MCF 10A (cell line): ENCODE results near the gene GOLPH3. TPM values are rescaled to one million over a fixed set of nuclear protein-coding genes. Genes with fewer than 3 reads are reported as not detected.

Source experiments
- BruUV-seq: library from RNA; stranded (reverse); fragments of 400-500 nt; replicated peaks from 2 replicates; lab custom pipeline; 2021; lab: Mats Ljungman, UMichigan
- CTCF ChIA-PET: fragments of 300-600 bp; sonication (Branson Sonifier 250); formaldehyde crosslinking; extraction: SDS; loops from one replicate; lab custom pipeline; 2021; ENCODE audit warnings: antibody characterized with exemption, inconsistent platforms; lab: Yijun Ruan, JAX
- POLR2A ChIA-PET: fragments of 300-600, 350-650 bp; sonication (Branson Sonifier 250); formaldehyde crosslinking; extraction: SDS; loops from one replicate; lab custom pipeline; 2020; ENCODE audit warnings: antibody characterized with exemption, inconsistent platforms; lab: Yijun Ruan, JAX
- DNase-seq: peaks from one replicate; pipeline ENCODE4 v3.0.0-alpha.2; 2018; ENCODE audit not compliant: unreplicated experiment
- H3K27ac Mint-ChIP-seq: one replicate; pipeline ENCODE4 v1.8.0; 2022; ENCODE audit warnings: mild to moderate bottlenecking, low read depth, mixed read lengths; ENCODE audit not compliant: unreplicated experiment
- H3K27me3 Mint-ChIP-seq: one replicate; pipeline ENCODE4 v1.8.0; 2022; ENCODE audit warnings: mixed read lengths; ENCODE audit not compliant: insufficient read depth, unreplicated experiment
- H3K36me3 Mint-ChIP-seq: one replicate; pipeline ENCODE4 v1.8.0; 2022; ENCODE audit warnings: mild to moderate bottlenecking, moderate library complexity, mixed read lengths; ENCODE audit not compliant: insufficient read depth, unreplicated experiment
- H3K4me1 Mint-ChIP-seq: one replicate; pipeline ENCODE4 v1.8.0; 2022; ENCODE audit warnings: mixed read lengths; ENCODE audit not compliant: insufficient read depth, unreplicated experiment
- H3K4me3 Mint-ChIP-seq: one replicate; pipeline ENCODE4 v1.8.0; 2022; ENCODE audit warnings: mild to moderate bottlenecking, moderate library complexity, mixed read lengths; ENCODE audit not compliant: unreplicated experiment
- H3K9me3 Mint-ChIP-seq: one replicate; pipeline ENCODE4 v1.8.0; 2022; ENCODE audit warnings: mixed read lengths; ENCODE audit not compliant: unreplicated experiment
- intact Hi-C: fragments of 100-400 bp; cut with micrococcal nuclease; formaldehyde crosslinking; loops from 2 replicates; pipeline ENCODE4 v1.14.1; 2022
- total RNA-seq: library from RNA; stranded (reverse); gene quantifications from 2 replicates; pipeline ENCODE4 v1.2.3, GENCODE V29; 2022
- TF ChIP-seq, protein P1 (sequence below): fragments of 200-600 bp; IDR thresholded peaks from one replicate; pipeline ENCODE4 v1.8.0; 2022; ENCODE audit warnings: antibody characterized with exemption, mild to moderate bottlenecking; ENCODE audit not compliant: unreplicated experiment

The GOLPH3 gene
- total RNA-seq, 1 experiment from 2014 or later: 89.6 TPM

DNA sequence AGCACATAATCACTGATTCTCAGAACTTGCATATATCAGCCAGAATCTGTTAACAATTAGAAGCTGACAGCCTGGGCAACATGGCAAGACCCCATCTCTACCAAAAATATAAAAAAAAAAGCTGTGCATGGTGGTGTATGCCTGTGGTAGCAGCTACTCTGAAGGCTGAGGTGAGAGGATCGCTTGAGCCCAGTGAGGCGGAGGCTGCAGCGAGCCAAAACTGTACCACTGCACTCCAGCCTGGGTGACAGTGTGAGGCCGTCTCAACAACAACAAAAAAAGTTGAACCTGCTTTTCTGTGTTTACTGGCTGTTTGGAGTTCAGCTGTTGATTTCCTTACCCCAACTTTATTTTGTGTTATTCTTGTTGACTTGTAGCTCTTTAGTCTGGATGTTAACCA, 66.8 kb downstream of the GOLPH3 start:
- no peak overlapping the region for H3K27ac Mint-ChIP-seq
- H3K4me1 Mint-ChIP-seq: no peaks in the 10 kb centered on the region
- ChIA-PET POLR2A (interaction anchor here (1.2 kb wide), 1 partner anchor 169 kb away, joined by 3 read pairs; no protein-coding TSS in a partner anchor), CTCF (interaction anchor here (0.6 to 2.5 kb wide), 5 partner anchors 14 to 501 kb away, joined by 3 to 12 read pairs (median 4); no protein-coding TSS in a partner anchor)
- intact Hi-C loops: no loop called here
- no peaks in the 10 kb centered on the region for H3K27me3 Mint-ChIP-seq
- peaks cover 83% of the 10 kb centered on the region for H3K36me3 Mint-ChIP-seq
- no peaks in the 10 kb centered on the region for H3K9me3 Mint-ChIP-seq
- BruUV-seq: no TSS peak
- DNase-seq: no peak
- TF ChIP-seq, protein P1, sequence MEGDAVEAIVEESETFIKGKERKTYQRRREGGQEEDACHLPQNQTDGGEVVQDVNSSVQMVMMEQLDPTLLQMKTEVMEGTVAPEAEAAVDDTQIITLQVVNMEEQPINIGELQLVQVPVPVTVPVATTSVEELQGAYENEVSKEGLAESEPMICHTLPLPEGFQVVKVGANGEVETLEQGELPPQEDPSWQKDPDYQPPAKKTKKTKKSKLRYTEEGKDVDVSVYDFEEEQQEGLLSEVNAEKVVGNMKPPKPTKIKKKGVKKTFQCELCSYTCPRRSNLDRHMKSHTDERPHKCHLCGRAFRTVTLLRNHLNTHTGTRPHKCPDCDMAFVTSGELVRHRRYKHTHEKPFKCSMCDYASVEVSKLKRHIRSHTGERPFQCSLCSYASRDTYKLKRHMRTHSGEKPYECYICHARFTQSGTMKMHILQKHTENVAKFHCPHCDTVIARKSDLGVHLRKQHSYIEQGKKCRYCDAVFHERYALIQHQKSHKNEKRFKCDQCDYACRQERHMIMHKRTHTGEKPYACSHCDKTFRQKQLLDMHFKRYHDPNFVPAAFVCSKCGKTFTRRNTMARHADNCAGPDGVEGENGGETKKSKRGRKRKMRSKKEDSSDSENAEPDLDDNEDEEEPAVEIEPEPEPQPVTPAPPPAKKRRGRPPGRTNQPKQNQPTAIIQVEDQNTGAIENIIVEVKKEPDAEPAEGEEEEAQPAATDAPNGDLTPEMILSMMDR: no peak
- H3K4me3 Mint-ChIP-seq: no peak overlapping the region

DNA sequence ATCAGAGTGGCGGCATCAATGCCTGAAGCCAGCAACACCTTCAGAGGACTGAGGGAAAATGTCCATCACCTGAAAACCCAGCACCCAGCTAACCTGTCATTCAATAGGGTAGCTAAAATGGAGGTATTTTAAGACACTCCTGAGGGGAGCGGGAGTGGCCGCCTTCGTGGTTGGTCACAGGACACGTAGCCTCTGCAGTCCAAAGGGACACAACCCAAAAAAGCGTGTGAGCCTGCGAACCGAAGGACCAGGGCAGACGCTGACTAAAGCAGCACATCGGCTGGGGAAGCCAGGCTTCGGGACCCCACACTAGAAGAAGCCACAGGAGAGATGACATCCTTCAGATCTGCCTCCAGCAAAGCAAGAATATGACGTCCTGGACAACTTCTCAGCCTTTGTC, 70.6 kb downstream of the GOLPH3 start:
- Mint-ChIP-seq H3K4me3 (no peak overlapping the region), H3K27ac (no peak overlapping the region), H3K27me3 (no peaks in the 10 kb centered on the region), H3K4me1 (no peaks in the 10 kb centered on the region), H3K9me3 (no peaks in the 10 kb centered on the region), H3K36me3 (peaks cover 84% of the 10 kb centered on the region)
- no TSS peak for BruUV-seq
- DNase-seq: no peak
- POLR2A ChIA-PET: no interaction called here
- intact Hi-C loops: no loop called here
- CTCF ChIA-PET: interaction anchor here (0.6 to 3.5 kb wide), 4 partner anchors 10 to 295 kb away, joined by 3 to 15 read pairs (median 4); no protein-coding TSS in a partner anchor
- TF ChIP-seq, protein P1: no peak

DNA sequence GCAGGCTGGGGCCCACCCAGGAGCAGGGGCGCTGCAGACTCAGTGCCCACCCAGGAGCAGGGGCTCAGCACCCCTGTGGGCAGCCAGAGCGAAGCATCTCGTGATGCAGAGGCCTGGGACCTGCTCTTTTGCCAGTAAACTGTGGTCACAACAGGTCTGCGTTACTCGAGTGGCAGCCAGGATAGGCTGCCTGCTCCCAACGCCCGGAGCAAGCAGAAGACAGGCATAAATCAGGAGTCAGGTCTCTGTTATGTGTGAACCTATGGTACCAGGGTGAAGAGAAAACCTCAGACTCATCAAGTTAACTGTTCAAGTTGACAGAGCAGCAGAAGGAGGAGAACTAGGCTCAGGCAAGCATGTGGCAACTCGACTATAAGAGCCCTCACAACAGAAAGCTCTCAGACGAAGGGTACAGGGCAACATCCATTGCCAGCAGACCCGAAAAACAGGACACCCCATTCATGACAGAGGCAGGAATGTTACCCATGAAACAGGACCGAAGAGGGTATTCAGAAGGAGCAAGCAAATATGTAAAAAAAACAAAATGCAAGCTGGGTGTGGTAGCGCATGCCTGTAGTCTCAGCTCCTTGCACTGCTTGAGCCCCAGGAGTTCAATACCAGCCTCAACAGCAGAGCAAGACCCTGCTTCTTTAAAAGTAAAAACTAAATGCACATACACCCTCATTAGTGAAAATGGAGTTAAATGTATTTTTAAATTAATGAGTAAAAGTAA, 71.7 kb downstream of the GOLPH3 start:
- Mint-ChIP-seq H3K4me1 (no peaks in the 10 kb centered on the region), H3K27ac (no peak overlapping the region), H3K9me3 (no peaks in the 10 kb centered on the region), H3K4me3 (no peak overlapping the region), H3K27me3 (no peaks in the 10 kb centered on the region), H3K36me3 (peaks cover 86% of the 10 kb centered on the region)
- TF ChIP-seq, protein P1: no peak
- ChIA-PET CTCF (interaction anchor here (0.7 to 3.5 kb wide), 4 partner anchors 9 to 294 kb away, joined by 3 to 15 read pairs (median 4); no protein-coding TSS in a partner anchor), POLR2A (no interaction called here)
- no peak for DNase-seq
- intact Hi-C loops: no loop called here
- no TSS peak for BruUV-seq

DNA sequence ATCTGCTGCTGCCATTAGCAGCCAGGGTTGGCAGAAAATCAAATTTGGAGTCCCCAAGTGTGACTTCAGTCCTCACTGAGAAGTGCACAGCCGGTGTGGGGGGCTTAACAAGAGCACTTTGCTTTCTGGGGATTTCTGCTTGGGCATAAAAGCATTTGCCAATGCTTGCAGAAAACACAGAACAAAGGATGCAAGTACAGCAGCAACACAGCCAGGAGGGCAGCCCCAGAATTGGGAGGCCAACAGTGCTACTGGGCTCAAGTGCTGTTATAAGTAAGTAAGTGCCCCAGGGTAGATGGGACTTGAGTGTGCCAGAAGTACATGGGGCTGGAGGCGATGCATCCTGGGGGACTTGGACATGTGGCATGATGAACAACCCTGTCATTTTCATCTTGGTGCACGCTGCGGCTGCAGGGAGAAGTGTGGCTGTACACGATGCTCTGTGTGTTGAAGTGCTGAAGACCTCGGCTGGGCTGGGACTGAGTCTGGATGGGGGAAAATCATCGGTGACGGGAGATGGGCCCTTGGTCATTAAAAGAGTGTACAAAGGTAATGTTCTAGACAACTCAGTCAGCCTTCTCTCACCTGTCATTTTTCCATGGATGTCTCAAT, 73.3 kb downstream of the GOLPH3 start:
- H3K4me3 Mint-ChIP-seq: no peak overlapping the region
- ChIA-PET CTCF (interaction anchor here (0.6 to 3.5 kb wide), 2 partner anchors 8 to 10 kb away, joined by 3 to 15 read pairs; no protein-coding TSS in a partner anchor), POLR2A (no interaction called here)
- intact Hi-C loops: no loop called here
- no TSS peak for BruUV-seq
- DNase-seq: no peak
- no peaks in the 10 kb centered on the region for H3K9me3 Mint-ChIP-seq
- TF ChIP-seq, protein P1: no peak
- H3K27me3 Mint-ChIP-seq: no peaks in the 10 kb centered on the region
- H3K27ac Mint-ChIP-seq: no peak overlapping the region
- no peaks in the 10 kb centered on the region for H3K4me1 Mint-ChIP-seq
- peaks cover 88% of the 10 kb centered on the region for H3K36me3 Mint-ChIP-seq
